GM18499 (cell line): Measurements from ENCODE around the gene MYPN.
"Not testable (repeated sequence)": the region's sequence is repeated elsewhere in the genome, so short reads cannot be mapped to it uniquely, and the experiment has no call there.

Experiments
- ATAC-seq: cut with Tn5 transposase; IDR thresholded peaks from one replicate; pipeline ENCODE4 v1.9.1; 2021; ENCODE audit warnings: moderate number of reproducible peaks; ENCODE audit not compliant: insufficient read depth, unreplicated experiment

Gene MYPN, protein sequence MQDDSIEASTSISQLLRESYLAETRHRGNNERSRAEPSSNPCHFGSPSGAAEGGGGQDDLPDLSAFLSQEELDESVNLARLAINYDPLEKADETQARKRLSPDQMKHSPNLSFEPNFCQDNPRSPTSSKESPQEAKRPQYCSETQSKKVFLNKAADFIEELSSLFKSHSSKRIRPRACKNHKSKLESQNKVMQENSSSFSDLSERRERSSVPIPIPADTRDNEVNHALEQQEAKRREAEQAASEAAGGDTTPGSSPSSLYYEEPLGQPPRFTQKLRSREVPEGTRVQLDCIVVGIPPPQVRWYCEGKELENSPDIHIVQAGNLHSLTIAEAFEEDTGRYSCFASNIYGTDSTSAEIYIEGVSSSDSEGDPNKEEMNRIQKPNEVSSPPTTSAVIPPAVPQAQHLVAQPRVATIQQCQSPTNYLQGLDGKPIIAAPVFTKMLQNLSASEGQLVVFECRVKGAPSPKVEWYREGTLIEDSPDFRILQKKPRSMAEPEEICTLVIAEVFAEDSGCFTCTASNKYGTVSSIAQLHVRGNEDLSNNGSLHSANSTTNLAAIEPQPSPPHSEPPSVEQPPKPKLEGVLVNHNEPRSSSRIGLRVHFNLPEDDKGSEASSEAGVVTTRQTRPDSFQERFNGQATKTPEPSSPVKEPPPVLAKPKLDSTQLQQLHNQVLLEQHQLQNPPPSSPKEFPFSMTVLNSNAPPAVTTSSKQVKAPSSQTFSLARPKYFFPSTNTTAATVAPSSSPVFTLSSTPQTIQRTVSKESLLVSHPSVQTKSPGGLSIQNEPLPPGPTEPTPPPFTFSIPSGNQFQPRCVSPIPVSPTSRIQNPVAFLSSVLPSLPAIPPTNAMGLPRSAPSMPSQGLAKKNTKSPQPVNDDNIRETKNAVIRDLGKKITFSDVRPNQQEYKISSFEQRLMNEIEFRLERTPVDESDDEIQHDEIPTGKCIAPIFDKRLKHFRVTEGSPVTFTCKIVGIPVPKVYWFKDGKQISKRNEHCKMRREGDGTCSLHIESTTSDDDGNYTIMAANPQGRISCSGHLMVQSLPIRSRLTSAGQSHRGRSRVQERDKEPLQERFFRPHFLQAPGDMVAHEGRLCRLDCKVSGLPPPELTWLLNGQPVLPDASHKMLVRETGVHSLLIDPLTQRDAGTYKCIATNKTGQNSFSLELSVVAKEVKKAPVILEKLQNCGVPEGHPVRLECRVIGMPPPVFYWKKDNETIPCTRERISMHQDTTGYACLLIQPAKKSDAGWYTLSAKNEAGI (N-terminal part only)

DNA sequence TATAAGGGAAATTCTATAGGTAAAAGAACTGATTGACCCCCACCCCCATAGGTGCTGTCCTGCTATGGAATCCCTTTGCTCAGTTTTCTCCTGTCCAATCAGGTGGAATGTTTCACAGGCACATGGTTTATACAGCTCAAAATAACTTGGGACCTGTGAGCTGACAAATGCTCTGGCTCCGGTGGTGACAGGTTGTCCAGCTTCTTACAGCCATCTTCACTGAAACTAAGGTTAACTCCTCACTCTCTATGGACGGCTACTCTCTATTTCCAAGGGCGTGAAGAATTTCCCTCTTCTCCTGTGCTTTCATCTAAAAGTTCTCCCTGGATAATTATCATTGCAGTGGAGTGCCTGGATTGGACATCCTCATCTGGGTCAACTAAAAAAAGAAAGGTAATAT, at the start of gene MYPN:
Gene MYPN, plus strand, starts transcription at position 158 of the 400 bp plus-strand sequence. CDS start 11,951 bp downstream, outside the sequence.
- ATAC-seq, result no peak

DNA sequence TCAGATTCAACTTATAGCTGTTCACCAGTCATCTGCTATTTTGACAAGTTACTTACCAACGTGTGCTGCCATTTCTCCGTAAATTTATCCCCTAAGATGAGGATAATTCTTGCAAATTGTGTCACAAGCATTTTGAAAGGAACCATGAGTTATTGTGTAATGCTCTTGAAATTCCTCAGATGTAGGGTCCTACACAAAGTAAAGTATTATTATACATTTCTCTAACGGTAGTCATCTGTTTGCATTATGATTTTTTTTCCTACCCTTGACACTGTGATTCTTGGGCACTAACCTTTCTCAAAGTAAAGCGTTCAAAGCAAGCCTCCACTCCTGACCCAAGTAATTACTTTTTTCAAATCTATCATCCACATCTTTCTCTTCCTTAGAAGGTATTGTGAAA, 42.3 kb upstream of the MYPN start:
- no peak for ATAC-seq

DNA sequence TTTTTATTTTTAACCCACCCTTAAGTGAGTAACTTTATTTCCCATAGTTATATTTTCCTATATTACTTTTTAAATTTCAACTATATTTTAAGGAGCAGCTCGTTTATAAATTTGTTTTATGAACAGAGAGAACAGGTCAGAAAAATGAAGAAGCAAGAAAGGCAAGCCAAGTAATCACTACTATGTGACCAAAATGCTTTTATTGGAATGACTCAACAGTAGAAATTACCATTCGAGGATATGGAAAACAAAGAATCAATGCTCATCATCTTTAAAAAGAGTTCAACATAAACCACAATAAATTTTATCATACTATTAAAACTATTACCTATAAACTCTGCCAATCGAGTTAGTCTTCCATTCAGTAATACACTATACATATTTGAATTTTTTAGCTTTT, 41.8 kb upstream of the MYPN start:
- no peak for ATAC-seq

DNA sequence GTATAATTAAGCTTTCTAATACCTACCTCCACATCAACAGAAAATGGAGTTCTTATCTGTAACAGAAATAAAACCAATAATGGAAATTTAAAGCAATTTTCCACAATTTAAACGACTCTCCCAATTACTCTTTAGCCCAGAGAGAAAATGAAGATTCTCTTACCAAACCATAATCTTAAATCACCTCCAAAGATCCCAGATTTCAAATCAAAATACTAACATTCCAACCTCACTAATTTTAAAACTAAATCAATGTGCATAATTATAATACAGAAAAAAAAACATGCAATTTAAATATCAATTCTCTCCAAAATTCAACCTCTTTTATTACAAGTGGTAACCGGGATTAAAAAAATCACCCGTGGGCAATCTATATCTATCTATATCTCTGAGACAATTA, 35.7 kb upstream of the MYPN start:
- no peak for ATAC-seq

DNA sequence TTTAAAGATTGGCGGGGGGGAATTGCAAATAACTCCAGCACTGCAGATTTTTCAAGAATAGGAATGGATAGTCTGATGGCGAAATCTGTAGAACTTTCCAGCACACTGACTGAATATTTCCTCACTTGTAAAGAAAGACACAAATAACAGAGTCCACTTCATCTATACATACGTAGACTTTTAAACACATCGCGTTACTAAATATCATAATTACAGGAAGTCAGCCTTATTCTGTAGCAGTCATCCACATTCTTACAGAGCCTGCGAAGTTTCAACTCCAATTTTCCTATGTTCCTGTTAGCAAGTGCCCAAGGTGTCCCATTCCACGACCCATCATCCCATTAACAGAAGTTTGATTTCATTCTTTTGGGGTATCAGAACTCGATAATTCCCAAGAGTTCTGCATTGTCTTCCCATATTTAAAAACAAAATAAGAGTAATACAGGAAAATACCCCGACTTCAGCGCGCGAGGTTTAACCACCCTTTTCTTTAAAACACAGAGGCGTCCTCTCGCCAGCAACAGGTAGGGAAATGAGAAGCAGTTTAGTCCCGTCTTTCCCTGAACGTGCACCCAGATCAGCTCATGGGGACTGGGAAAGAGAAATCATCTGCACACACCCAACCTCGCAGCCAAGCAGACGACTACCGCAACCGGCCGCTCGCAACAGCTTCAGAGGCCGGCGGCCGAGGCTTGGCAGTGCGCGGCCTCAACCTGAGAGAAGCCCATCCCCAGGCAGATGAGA, 35.1 kb upstream of the MYPN start:
- peak; percentile 24 for ATAC-seq

DNA sequence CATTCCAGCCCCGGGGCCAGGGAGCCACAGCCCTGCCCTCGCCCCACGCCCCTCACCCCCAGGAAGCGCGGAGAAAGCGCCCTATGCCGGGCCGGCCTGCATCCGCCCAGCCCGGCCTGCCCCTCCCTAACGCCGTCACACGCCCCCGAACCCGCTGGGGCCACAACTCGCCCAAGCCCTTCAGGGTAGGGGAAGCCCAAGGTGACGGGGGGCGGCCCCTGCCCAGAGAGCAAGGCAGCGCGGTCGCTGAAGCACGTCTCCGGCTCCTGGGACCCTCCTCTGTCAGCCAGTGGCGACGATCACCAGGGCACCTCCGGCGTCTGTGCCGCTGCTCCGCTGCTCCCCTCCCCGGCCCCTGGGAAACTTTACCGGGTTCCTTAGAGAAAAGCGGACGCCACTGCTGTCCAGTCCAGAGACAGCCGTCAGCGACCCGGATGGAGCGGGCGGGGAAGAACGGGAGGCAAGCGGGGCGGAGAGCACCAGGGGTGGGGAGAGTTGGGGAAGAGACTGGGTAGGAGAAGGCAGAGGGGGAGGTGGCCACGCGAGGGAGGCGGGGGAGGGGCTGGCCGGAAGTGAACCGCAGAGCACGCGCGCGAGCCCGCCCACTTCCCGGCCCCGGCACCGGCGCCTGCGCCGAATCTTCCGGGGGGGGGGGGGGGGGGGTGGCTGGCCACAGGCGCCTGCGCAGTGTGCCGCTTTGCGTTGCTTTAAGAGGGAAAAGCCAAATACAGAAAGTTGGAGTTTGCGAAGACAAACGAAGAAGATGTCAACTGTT, 34.3 kb upstream of the MYPN start, which contains the start of gene HERC4:
Gene HERC4, minus strand, starts transcription at position 509 of the 775 bp plus-strand sequence. CDS start 2,175 bp downstream, outside the sequence.
- peak; percentile 70 for ATAC-seq

DNA sequence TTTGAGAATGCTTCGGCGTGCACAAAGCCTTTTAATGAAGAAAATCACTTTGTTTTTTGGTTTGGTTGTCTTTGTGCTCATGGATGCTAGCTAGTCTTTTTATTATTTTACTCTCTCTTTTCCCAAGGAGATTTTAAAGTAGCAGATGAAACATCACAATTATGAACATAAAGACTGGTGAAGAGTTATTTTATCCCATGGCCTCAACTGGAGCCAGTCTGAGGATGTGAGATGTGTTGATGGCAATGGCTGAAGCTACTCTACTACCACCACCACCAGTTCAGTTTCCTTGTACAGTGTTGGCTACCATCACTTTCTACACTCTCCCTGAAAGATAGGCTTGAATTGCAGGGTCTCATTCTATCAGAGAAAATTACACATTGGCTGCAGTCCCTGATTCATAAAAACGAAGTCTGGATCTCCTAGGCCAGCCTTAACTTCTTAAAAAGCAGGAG, 33.7 kb upstream of the MYPN start:
- no peak for ATAC-seq

DNA sequence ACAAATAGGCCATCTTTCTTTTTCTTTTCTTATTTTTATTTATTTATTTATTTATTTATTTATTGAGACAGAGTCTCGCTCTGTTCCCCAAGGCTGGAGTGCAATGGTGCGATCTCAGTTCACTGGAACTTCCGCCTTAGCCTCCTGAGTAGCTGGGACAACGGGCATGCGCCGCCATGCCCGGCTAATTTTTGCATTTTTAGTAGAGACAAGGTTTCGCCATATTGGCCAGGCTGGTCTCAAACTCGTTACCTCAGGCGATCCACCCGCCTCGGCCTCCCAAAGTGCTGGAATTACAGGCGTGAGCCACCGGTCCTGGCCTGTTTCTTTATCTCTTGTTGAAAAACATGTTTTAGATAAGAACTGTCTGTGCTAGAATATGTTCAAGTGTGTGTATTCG, 33.2 kb upstream of the MYPN start:
- ATAC-seq, result not testable (repeated sequence)

DNA sequence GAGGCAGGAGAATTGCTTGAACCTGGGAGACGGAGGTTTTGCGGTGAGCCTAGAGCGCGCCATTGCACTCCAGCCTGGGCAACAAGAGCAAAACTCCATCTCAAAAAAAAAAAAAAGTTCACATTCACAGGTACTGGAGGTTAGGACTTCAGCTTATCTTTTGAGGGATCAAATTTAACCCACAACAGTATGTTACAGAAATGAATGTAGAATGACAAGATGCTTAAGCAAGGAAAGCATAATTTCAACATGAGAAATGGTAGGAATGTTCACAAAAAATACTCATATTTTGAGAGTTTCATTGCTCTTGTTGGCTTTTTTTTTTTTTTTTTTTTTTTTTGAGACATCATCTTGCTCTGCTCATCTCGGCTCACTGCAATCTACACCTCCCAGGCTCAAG, 32.3 kb upstream of the MYPN start:
- no peak for ATAC-seq

DNA sequence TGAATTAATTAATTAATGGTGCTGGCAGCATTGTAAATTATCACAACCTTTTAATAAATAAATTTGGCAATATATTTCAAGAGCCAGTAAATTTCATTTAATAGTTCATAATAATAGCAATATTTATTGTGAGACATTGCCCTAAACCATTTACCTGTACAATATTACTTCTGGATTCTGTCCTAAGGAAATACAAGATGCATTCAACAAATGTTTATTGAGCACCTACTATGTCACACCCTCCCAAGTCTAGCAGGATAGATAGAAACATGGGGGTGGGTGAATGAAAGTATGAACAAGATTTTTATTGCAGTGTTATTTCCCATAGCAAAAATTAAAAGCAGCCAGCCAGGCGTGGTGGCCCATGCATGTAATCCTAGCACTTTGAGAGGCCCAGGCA, 29.9 kb upstream of the MYPN start:
- no peak for ATAC-seq

DNA sequence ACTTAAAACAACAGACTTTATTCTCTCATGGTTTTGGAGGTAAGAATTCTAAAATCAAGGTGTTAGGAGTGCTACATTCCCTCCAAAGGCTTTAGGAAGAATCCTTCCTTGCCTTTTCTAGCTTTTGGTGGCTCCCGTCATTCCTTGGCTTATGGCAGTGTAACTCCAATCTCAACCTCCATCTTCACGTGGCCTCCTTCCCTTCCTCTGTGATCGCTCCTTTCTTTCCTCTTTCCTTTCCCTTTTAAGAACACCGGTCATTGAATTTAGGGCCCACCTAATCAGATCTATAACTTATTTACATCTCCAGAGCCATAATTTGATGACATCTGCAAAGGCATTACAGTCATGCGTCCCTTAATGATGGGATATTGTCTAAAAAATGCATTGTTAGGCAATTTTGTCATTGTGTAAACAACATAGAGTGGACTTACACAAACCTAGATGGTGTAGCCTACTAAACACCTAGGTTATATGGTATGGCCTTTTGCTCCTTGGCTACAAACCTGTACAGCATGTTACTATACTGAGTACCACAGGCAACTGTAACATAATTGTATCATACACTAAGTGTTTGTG, 28.3 kb upstream of the MYPN start:
- no peak for ATAC-seq

DNA sequence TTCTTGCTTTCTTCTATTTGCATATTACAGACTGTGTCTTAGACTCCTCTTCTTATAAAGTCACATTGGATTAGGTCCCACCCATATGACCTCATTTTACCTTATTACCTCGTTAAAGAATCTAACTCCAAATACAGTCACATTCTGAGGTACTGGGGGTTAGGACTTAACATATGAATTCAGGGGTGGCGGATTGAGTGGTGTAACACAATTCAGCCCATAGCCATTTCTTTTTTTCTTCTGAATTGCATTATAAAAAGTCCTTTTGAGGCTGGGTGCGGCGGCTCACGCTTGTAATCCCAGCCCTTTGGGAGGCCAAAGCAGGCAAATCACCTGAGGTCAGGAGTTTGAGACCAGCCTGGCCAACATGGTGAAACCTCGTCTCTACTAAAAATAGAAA, 27.4 kb upstream of the MYPN start:
- ATAC-seq, result no peak

DNA sequence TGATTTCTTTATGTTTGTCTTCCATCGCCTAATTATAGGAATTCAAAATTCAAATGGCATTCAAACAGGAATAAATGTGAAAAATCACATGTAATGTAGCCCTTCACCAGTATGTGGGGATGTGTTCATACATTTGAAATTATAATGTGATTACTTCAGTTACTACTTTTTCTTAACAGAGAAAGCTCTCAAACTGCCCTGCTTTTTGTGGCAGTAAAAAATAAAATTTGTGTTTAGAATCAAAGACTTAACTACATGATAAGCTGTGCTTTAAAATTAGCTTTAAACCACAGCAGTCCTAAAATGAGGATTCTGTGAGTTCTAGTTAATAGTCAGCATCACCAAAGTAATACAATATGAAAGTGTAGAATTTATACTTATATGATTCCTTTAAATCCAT, 26.4 kb upstream of the MYPN start:
- ATAC-seq, result no peak

DNA sequence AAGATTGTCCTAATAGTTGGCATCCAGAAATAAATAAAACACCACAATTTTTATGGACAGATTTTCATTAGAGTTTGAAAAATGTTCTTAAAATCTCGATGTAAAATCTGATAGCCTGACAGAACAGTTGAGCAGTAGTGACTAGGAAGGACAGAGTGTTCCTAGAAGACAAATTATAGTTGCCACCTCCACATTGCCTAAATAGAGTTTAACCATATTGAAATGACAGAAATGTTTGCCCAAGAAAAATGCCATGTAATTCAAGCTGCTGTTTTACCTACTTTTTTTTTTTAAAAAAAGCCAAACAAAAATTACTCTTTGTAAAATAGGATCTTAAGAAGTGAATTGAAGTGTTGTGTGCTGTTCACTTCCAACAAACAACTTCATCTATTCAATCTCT, 25.3 kb upstream of the MYPN start:
- no peak for ATAC-seq

DNA sequence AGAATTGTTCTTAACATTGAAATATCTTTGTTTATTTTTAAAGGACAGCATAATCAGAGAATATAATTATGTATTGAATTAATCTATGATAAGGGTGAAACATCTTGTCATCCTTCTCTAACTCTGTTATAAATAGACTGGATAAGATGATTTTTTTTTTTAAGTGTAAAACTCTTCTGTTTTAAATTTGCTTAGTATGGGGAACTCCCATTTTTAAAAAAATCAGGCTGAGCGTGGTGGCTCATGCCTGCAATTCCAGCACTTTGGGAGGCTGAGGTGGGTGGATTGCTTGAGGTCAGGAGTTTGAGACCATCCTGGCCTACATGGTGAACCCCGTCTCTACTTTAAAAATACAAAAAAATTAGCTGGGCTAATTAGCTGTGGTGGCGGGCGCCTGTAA, 24.8 kb upstream of the MYPN start:
- no peak for ATAC-seq

DNA sequence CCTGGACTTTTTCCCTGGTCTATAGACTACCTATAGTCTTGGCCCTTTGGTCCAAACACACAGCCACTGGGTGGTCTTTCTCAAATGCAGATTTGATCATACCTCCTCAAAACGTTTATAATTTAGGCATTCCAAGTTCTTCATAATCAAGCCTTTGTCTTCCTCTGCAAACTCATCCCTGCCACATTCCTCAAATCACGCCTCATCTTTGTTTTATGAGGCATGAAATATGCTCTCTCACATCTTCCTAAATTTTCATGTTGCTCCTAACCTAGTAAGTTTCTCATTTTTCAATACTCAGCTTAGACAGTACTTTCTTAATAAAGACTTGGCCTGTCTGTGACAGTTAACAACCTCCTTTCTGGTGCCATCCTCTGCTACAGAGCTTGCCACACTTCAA, 23.3 kb upstream of the MYPN start:
- ATAC-seq, result no peak

DNA sequence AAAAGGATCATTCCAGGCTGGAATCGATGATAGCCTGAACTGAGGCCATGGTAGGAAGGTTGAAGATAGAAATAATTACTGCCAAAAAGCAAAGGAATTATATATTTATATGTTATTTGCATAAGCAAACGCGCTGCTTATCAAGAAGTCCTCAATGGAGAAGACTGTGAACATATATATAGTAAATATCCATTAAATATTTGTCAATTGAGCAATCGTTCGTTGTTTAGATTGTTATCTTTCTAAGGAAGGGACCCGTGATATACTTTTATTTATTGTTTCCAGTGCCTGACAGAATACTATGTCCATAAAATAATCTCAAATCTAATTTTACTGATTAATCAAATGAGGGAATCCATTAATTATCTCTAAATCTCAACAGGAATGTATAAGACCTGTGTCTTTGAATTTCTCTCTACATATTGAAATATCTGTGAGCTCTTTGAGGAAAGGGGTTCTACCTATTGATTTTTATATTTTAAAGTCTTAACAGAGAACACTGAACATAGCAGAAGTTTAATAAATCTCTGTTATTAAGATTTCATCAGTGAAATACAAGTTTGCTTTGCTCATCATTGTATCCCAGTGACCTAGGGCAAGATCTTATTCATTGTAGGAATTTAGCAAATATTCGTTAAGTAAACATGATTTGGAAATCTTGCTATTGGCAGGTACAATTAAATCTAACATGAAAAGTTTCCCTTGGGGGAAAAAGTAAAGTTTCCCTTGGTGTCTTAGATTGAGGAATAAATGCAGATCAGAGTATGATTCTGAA, 22.2 kb upstream of the MYPN start:
- ATAC-seq, result no peak
